C4-2B (cell line): Measurements from ENCODE around the gene MINDY1.

Source experiments
- CTCF ChIP-seq: fragments of 450-650 bp; conservative IDR thresholded peaks from 2 replicates; pipeline ENCODE4 v1.5.1; 2017; ENCODE audit warnings: mild to moderate bottlenecking
- ZFX ChIP-seq: fragments of 450-650 bp; IDR thresholded peaks from 2 replicates; pipeline ENCODE4 v1.6.1; 2017

- TF ChIP-seq CTCF = no peak
- TF ChIP-seq ZFX = no peak
Observed at GRCh38 chr1:150960646-150961045, 46.1 kb downstream of the MINDY1 start.
